Muscle of back (tissue), 11 donors: ENCODE measurements around the gene HTRA3. TPM values are rescaled to one million over a fixed set of nuclear protein-coding genes. Genes with fewer than 3 reads are reported as not detected.

Experiments used
- DNase-seq, 3 donors: peaks; one replicate each; pipeline versions ENCODE4 v3.0.0 to v3.0.0-alpha.2; 2013
- polyA plus RNA-seq, 10 donors: library from polyadenylated mRNA; unstranded; fragments of 120-200 nt; gene quantifications; one replicate each; pipeline ENCODE4 v1.2.1, GENCODE V29; 2013; ENCODE audit not compliant: insufficient read length in 10 of 10

HTRA3 gene
- polyA plus RNA-seq, 10 donors, result 29.5 to 69.5 (median 51.7) TPM

GRCh38 chr4:8308144-8308543 lies 38.6 kb downstream of the HTRA3 start:
- DNase-seq, result no peak

GRCh38 chr4:8308856-8309771 lies 39.6 kb downstream of the HTRA3 start:
- DNase-seq, result peak in 1 of 3 donors; percentile 72

- DNase-seq, result no peak
These were observed 40.8 kb downstream of the HTRA3 start for GRCh38 chr4:8310306-8310705.

- DNase-seq, result no peak
These were observed 41.8 kb downstream of the HTRA3 start for GRCh38 chr4:8311101-8312068.

- DNase-seq, result no peak
These were observed 42.5 kb downstream of the HTRA3 start for GRCh38 chr4:8312069-8312445.

GRCh38 chr4:8312976-8313375 lies 43.4 kb downstream of the HTRA3 start:
- no peak for DNase-seq

- no peak for DNase-seq
These were observed 45.2 kb downstream of the HTRA3 start for GRCh38 chr4:8314691-8315255.

GRCh38 chr4:8315435-8316250 lies 46.1 kb downstream of the HTRA3 start:
- DNase-seq, result peak; percentile 63 to 84 (median 76)

GRCh38 chr4:8316251-8316771 lies 46.8 kb downstream of the HTRA3 start:
- no peak for DNase-seq

GRCh38 chr4:8316911-8317351 lies 47.4 kb downstream of the HTRA3 start:
- DNase-seq, result no peak

- DNase-seq, result no peak
These were observed 47.9 kb downstream of the HTRA3 start for GRCh38 chr4:8317474-8317873.

- no peak for DNase-seq
These were observed 49.0 kb downstream of the HTRA3 start for GRCh38 chr4:8318509-8318908.

- no peak for DNase-seq
These were observed 49.5 kb downstream of the HTRA3 start for GRCh38 chr4:8319061-8319460.

- DNase-seq, result peak; percentile 59 to 80 (median 77)
These were observed 50.3 kb downstream of the HTRA3 start for GRCh38 chr4:8319731-8320385.

GRCh38 chr4:8320386-8320750 lies 50.8 kb downstream of the HTRA3 start:
- no peak for DNase-seq

GRCh38 chr4:8321220-8321619 lies 51.7 kb downstream of the HTRA3 start:
- no peak for DNase-seq

- DNase-seq, result no peak
These were observed 52.2 kb downstream of the HTRA3 start for GRCh38 chr4:8321771-8322170.

- no peak for DNase-seq
These were observed 53.5 kb downstream of the HTRA3 start for GRCh38 chr4:8322794-8323704.

GRCh38 chr4:8323947-8324555 lies 54.5 kb downstream of the HTRA3 start:
- no peak for DNase-seq
